ENCODE measurements around the gene PDE10A. TPM values are rescaled to one million over a fixed set of nuclear protein-coding genes. Genes with fewer than 3 reads are reported as not detected.

Gene PDE10A
- total RNA-seq, 1 donor = 12.7 TPM

GRCh38 chr6:165584541-165584940, 78.5 kb downstream of the PDE10A start:
- no peak for DNase-seq (ENCODE audit: low read depth)
- H3K4me3 ChIP-seq (ENCODE audit: low read depth, low read length) = no peak overlapping the region
- TF ChIP-seq CTCF (IDR thresholded peaks at IDR 0.05; ENCODE audit: insufficient read depth, low read length) = no peak

DNA sequence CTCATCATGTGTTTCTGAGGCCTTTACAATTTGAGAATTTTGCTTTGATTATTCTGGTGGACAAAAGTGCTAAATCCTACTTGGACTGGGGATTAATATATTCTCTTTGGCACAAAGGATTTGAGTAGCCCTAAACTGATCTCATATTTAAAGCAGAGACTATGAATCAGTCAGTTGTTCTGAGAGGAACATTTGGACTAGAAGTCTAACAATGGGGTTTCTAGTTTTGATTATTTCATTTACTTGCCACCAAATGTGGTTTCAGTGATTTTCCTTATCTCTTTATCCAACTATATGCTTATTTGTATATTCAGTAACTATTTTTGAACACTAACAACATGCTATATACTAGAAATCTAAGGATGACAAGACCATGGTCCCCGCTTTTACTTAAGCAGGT, 81.4 kb downstream of the PDE10A start:
- DNase-seq (ENCODE audit: low read depth) = no peak
- TF ChIP-seq CTCF (IDR thresholded peaks at IDR 0.05; ENCODE audit: insufficient read depth, low read length) = no peak
- no peak overlapping the region for H3K4me3 ChIP-seq (ENCODE audit: low read depth, low read length)

DNA sequence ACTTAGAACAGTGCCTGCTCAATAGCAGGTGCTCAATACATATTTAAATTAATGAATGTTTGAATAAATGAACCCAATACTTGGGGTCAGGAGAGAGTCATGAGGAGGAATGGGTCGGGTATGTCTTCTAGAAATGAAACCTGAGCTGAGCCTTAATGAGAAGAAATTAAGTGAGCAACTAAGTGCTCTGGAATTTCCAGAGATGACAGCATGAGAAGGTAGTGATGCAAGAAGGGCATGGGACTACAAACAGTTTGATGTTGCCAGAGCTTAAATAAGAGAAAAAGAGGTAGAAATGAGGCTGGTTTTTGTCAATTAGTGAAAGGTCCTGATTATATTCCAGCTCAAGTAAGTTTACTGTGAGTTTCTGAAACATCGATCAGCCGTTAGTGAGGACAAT, 82.9 kb downstream of the PDE10A start:
- TF ChIP-seq CTCF (IDR thresholded peaks at IDR 0.05; ENCODE audit: insufficient read depth, low read length) = no peak
- H3K4me3 ChIP-seq (ENCODE audit: low read depth, low read length) = no peak overlapping the region
- DNase-seq (ENCODE audit: low read depth) = peak; percentile 47

DNA sequence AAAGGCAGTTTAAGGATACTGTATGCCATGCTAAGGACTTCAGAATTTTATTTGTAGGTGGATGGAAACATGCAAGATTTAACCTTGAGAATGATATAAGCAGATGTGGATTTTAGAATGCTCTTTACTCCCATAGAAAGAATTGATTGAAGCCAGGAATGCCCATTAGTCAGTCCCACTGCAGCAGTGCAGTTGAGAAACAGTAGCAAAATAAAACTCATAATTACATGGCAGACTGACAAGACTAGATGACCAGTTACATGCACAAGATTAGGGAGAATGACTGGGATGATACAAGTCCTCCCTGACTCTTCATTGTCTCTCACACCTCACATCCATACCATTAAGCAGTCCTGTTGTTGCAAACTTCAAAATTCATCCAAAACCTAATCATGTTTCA, 83.9 kb downstream of the PDE10A start:
- no peak overlapping the region for H3K4me3 ChIP-seq (ENCODE audit: low read depth, low read length)
- no peak for DNase-seq (ENCODE audit: low read depth)
- no peak for TF ChIP-seq CTCF (IDR thresholded peaks at IDR 0.05; ENCODE audit: insufficient read depth, low read length)

GRCh38 chr6:165577556-165577955, 85.5 kb downstream of the PDE10A start:
- DNase-seq (ENCODE audit: low read depth) = no peak
- H3K4me3 ChIP-seq (ENCODE audit: low read depth, low read length) = no peak overlapping the region
- TF ChIP-seq CTCF (IDR thresholded peaks at IDR 0.05; ENCODE audit: insufficient read depth, low read length) = no peak

- no peak for TF ChIP-seq CTCF (IDR thresholded peaks at IDR 0.05; ENCODE audit: insufficient read depth, low read length)
- no peak overlapping the region for H3K4me3 ChIP-seq (ENCODE audit: low read depth, low read length)
- DNase-seq (ENCODE audit: low read depth) = no peak
These were observed 87.9 kb downstream of the PDE10A start for GRCh38 chr6:165575158-165575549.

Measured in fibroblast of the aortic adventitia (primary cell).